T-helper 17 cell (primary cell): ENCODE measurements around the gene HDAC10. TPM values are rescaled to one million over a fixed set of nuclear protein-coding genes. Genes with fewer than 3 reads are reported as not detected.

Experiments used
- total RNA-seq, 4 donors: library from RNA in 2 of 4; stranded (reverse) in 2 of 4; gene quantifications; one replicate each; pipeline ENCODE4 v1.2.3 and lab custom pipeline; 2022 to 2026

Gene HDAC10
- total RNA-seq, 2 donors from 2014 or later: 95.5 to 105 TPM

Other genes with a start within 250 kb of the HDAC10 start
- not detected for gene IL17REL, start 238.5 kb downstream of the HDAC10 start, total RNA-seq
- gene TTLL8, start 193.0 kb downstream of the HDAC10 start, total RNA-seq: not detected
- gene MLC1, start 165.8 kb downstream of the HDAC10 start, total RNA-seq: 1 to 10 TPM in 1 of 2 donors, under 1 TPM in 1; 0.62 to 1.3 TPM
- gene MOV10L1, start 161.3 kb downstream of the HDAC10 start, total RNA-seq: not detected
- gene PANX2, start 80.5 kb downstream of the HDAC10 start, total RNA-seq: under 1 TPM in 1 of 2 donors, not detected in 1; 0.29 TPM
- gene TRABD, start 65.4 kb downstream of the HDAC10 start, total RNA-seq: 100 to 1,000 TPM; 141 to 158 TPM
- gene SELENOO, start 50.3 kb downstream of the HDAC10 start, total RNA-seq: 10 to 100 TPM; 27.4 to 29.5 TPM
- gene TUBGCP6, start 6.2 kb downstream of the HDAC10 start, total RNA-seq: 100 to 1,000 TPM; 110 to 122 TPM
- 1 to 10 TPM; 1.7 to 1.9 TPM for gene MAPK12, start 10.4 kb upstream of the HDAC10 start, total RNA-seq
- gene MAPK11, start 19.1 kb upstream of the HDAC10 start, total RNA-seq: 10 to 100 TPM; 13.2 to 14.4 TPM
- gene PLXNB2, start 56.4 kb upstream of the HDAC10 start, total RNA-seq: 1 to 10 TPM; 3.0 to 7.6 TPM
- 1 to 10 TPM; 1.8 to 2.2 TPM for gene DENND6B, start 75.7 kb upstream of the HDAC10 start, total RNA-seq
- gene PPP6R2, start 92.1 kb upstream of the HDAC10 start, total RNA-seq: 10 to 100 TPM; 62.1 to 63.7 TPM
- 100 to 1,000 TPM; 202 to 217 TPM for gene SBF1, start 223.8 kb upstream of the HDAC10 start, total RNA-seq
- 1 to 10 TPM; 1.7 to 2.4 TPM for gene ADM2, start 230.3 kb upstream of the HDAC10 start, total RNA-seq
- gene MIOX, start 235.6 kb upstream of the HDAC10 start, total RNA-seq: not detected